Keratinocyte (primary cell): ENCODE results near the gene LRRC46. TPM values are rescaled to one million over a fixed set of nuclear protein-coding genes. Genes with fewer than 3 reads are reported as not detected.
A peak's percentile ranks its signal among the peaks of the same experiment; 100 is the strongest.

Experiments
- DNase-seq: peaks from one replicate; pipeline ENCODE4 v3.0.0-alpha.2; 2011; ENCODE audit warnings: low read depth, missing footprints, low spot score
- FAIRE-seq: peaks from 2 replicates; lab custom pipeline; 2011; peaks lifted over from hg19 to GRCh38; lab: Jason Lieb, UNC
- H2AFZ ChIP-seq: 2 replicates; pipeline ENCODE4 v1.6.0; 2012; ENCODE audit warnings: low read length, control low read depth, inconsistent platforms; ENCODE audit not compliant: control insufficient read depth
- H3K27ac ChIP-seq: 2 replicates; pipeline ENCODE4 v1.5.1; 2011; ENCODE audit warnings: low read length; ENCODE audit not compliant: control insufficient read depth, insufficient read depth
- H3K27me3 ChIP-seq: 3 replicates; pipeline ENCODE4 v1.6.0; 2011; ENCODE audit warnings: low read length; ENCODE audit not compliant: control insufficient read depth, insufficient read depth; ENCODE audit errors: extremely low read depth
- H3K36me3 ChIP-seq, 2 experiments: 2 replicates in 1 of 2; 3 replicates in 1 of 2; pipeline ENCODE4 v1.5.1; 2011; ENCODE audit warnings: low read length in 2 of 2, mild to moderate bottlenecking in 1 of 2; ENCODE audit not compliant: control insufficient read depth in 2 of 2, insufficient read depth in 2 of 2; ENCODE audit errors: extremely low read depth in 1 of 2
- H3K4me1 ChIP-seq: 3 replicates; pipeline ENCODE4 v1.5.1; 2011; ENCODE audit warnings: low read length; ENCODE audit not compliant: control insufficient read depth, insufficient read depth; ENCODE audit errors: extremely low read depth
- H3K4me2 ChIP-seq: 3 replicates; pipeline ENCODE4 v1.6.0; 2011; ENCODE audit warnings: low read depth, low read length; ENCODE audit not compliant: control insufficient read depth, insufficient read depth; ENCODE audit errors: extremely low read depth
- H3K4me3 ChIP-seq, 3 experiments: fragments of 200-600 bp in 1 of 3; sonication (generic) in 1 of 3; 2 replicates in 2 of 3; 3 replicates in 1 of 3; pipeline ENCODE4 v1.5.1; 2011 to 2016; ENCODE audit warnings: low read length in 3 of 3, mild to moderate bottlenecking in 3 of 3, control low read depth in 2 of 3, inconsistent platforms in 1 of 3, low read depth in 1 of 3, mixed read lengths in 1 of 3, mixed run types in 1 of 3, moderate library complexity in 1 of 3; ENCODE audit not compliant: control insufficient read depth in 2 of 3, insufficient read depth in 2 of 3; ENCODE audit errors: extremely low read depth in 1 of 3
- H3K79me2 ChIP-seq: 2 replicates; pipeline ENCODE4 v1.6.0; 2012; ENCODE audit warnings: low read length; ENCODE audit not compliant: control insufficient read depth, insufficient read depth
- H3K9ac ChIP-seq: 3 replicates; pipeline ENCODE4 v1.6.0; 2011; ENCODE audit warnings: low read length; ENCODE audit not compliant: control insufficient read depth, insufficient read depth; ENCODE audit errors: extremely low read depth
- H3K9me1 ChIP-seq: 3 replicates; pipeline ENCODE4 v1.6.0; 2011; ENCODE audit warnings: low read length; ENCODE audit not compliant: control insufficient read depth, insufficient read depth; ENCODE audit errors: extremely low read depth
- H3K9me3 ChIP-seq: 2 replicates; pipeline ENCODE4 v1.5.1; 2012; ENCODE audit warnings: low read depth, low read length; ENCODE audit not compliant: control insufficient read depth
- H4K20me1 ChIP-seq: 3 replicates; pipeline ENCODE4 v1.6.0; 2011; ENCODE audit warnings: low read length; ENCODE audit not compliant: control insufficient read depth, insufficient read depth; ENCODE audit errors: extremely low read depth
- CTCF ChIP-seq, 3 experiments: IDR thresholded peaks in 1 of 3; conservative IDR thresholded peaks in 1 of 3; optimal IDR thresholded peaks in 1 of 3; 2 replicates in 2 of 3; 3 replicates in 1 of 3; pipeline versions ENCODE3 to v1.5.1; 2011; ENCODE audit warnings: low read length in 3 of 3, mild to moderate bottlenecking in 3 of 3, moderate library complexity in 2 of 3, control low read depth in 1 of 3, inconsistent platforms in 1 of 3; ENCODE audit not compliant: insufficient read depth in 2 of 3; ENCODE audit errors: extremely low read depth in 1 of 3
- EZH2 ChIP-seq: IDR thresholded peaks from one replicate; pipeline ENCODE4 v1.6.1; 2012; ENCODE audit warnings: inconsistent platforms, mild to moderate bottlenecking, low read length, moderate library complexity
- dilution Hi-C: fragments of 300-500 bp; cut with MboI; formaldehyde crosslinking; loops from one replicate; pipeline ENCODE4 v1.7.0; 2020; ENCODE audit warnings: low sequenced_read_pairs; ENCODE audit not compliant: extremely low pct_ligation_motif_present
- polyA minus RNA-seq, 3 experiments: library from RNA; depleted of rRNA, polyadenylated mRNA; stranded (reverse); fragments of >200 nt; gene quantifications; 1 replicate in 1 of 3; 2 replicates in 1 of 3; 3 replicates in 1 of 3; pipeline ENCODE4 v1.2.3, GENCODE V29; 2011
- polyA plus RNA-seq, 5 experiments: library from polyadenylated mRNA; depleted of rRNA in 3 of 5; stranded (reverse) in 3 of 5; stranded (forward) in 1 of 5; unstranded in 1 of 5; fragments of >200 nt; gene quantifications; 1 replicate in 1 of 5; 2 replicates in 3 of 5; 3 replicates in 1 of 5; pipeline versions ENCODE4 v1.2.1 to v1.2.3, GENCODE V29; 2011 to 2012; ENCODE audit warnings: missing spikeins in 2 of 5, low read depth in 1 of 5, low replicate concordance in 1 of 5

LRRC46 gene
- polyA plus RNA-seq (0.13 to 0.43 TPM (median 0.34 TPM) in 3 replicates), polyA minus RNA-seq (0.23 to 1.6 TPM (median 0.26 TPM) in 3 replicates)
- polyA plus RNA-seq (2011; ENCODE audit: low read depth): not detected
- 0.12 and 0.26 TPM in 2 replicates for polyA plus RNA-seq (2011; cell fraction: cytosol; rRNA removed)
- polyA plus RNA-seq (2011; cell fraction: nucleus; rRNA removed): 0.27 and 0.45 TPM in 2 replicates
- polyA plus RNA-seq (2012; ENCODE audit: low replicate concordance): 0.50 and 0.54 TPM in 2 replicates
- not detected for polyA minus RNA-seq (2011; cell fraction: cytosol; rRNA and poly(A)+ RNA removed)
- not detected in 2 replicates for polyA minus RNA-seq (2011; cell fraction: nucleus; rRNA and poly(A)+ RNA removed)

- Histone ChIP-seq H3K9me3 (no peaks in the 10 kb centered on the region), H3K4me2 (peak within 1 kb of the TSS; percentile 99), H2AFZ (peak within 1 kb of the TSS; percentile 99), H3K9me1 (peaks cover 3% of the 10 kb centered on the region), H4K20me1 (no peaks in the 10 kb centered on the region), H3K9ac (peak within 1 kb of the TSS; percentile 84), H3K4me1 (peaks cover 18% of the 10 kb centered on the region), H3K36me3 (peaks cover 14 to 15% of the 10 kb centered on the region in 2 experiments), H3K27me3 (no peaks in the 10 kb centered on the region), H3K79me2 (peaks cover 26% of the 10 kb centered on the region), H3K27ac (peak within 1 kb of the TSS; percentile 79), H3K4me3 (peak within 1 kb of the TSS; percentile 74 to 100 (median 100))
- DNase-seq (no peak), FAIRE-seq (peak; percentile 58)
- TF ChIP-seq EZH2: no peak
- TF ChIP-seq CTCF (optimal IDR thresholded peaks at IDR 0.05 in 1 of 3, IDR thresholded peaks at IDR 0.05 in 1 of 3, conservative IDR thresholded peaks at IDR 0.05 in 1 of 3; ENCODE audit: extremely low read depth in 1 of 3, insufficient read depth in 2 of 3, low read length in 3 of 3): peak; percentile 31 to 52 (median 49)
- dilution Hi-C loops: no loop called here
Observed at GRCh38 chr17:47831003-47831933, at the start of gene LRRC46, which contains the start of gene MRPL10. TSS of gene LRRC46 (plus strand) at chr17:47831670. CDS start at chr17:47831990, 320 bp downstream. TSS of gene MRPL10 (minus strand) at chr17:47831541. CDS start at chr17:47831511, 30 bp downstream.

- H3K9me3 ChIP-seq: no peaks in the 10 kb centered on the region
- no peak for FAIRE-seq
- peaks cover 29% of the 10 kb centered on the region for H3K27me3 ChIP-seq
- H3K36me3 ChIP-seq: no peaks in the 10 kb centered on the region
- H2AFZ ChIP-seq: no peak overlapping the region
- no peaks in the 10 kb centered on the region for H3K79me2 ChIP-seq
- H3K4me1 ChIP-seq: no peaks in the 10 kb centered on the region
- no peak overlapping the region for H3K4me3 ChIP-seq
- H4K20me1 ChIP-seq: no peaks in the 10 kb centered on the region
- H3K4me2 ChIP-seq: no peak overlapping the region
- dilution Hi-C loops: no loop called here
- no peak overlapping the region for H3K9ac ChIP-seq
- no peak for TF ChIP-seq EZH2
- no peak for TF ChIP-seq CTCF (optimal IDR thresholded peaks at IDR 0.05 in 1 of 3, IDR thresholded peaks at IDR 0.05 in 1 of 3, conservative IDR thresholded peaks at IDR 0.05 in 1 of 3; ENCODE audit: extremely low read depth in 1 of 3, insufficient read depth in 2 of 3, low read length in 3 of 3)
- H3K9me1 ChIP-seq: no peaks in the 10 kb centered on the region
- no peak overlapping the region for H3K27ac ChIP-seq
- DNase-seq: no peak
Observed at GRCh38 chr17:47785538-47786123, 45.8 kb upstream of the LRRC46 start.
